Measurements from ENCODE around the gene CASP8. TPM values are rescaled to one million over a fixed set of nuclear protein-coding genes. Genes with fewer than 3 reads are reported as not detected.

Gene CASP8
- total RNA-seq, 1 donor from 2014 or later, result 12.1 TPM

- ATAC-seq (no peak), DNase-seq (ENCODE audit: low spot score) (no peak)
Measured at GRCh38 chr2:201237486-201238123, 22.7 kb upstream of the CASP8 start.

GRCh38 chr2:201239167-201239935 is 21.0 kb upstream of the CASP8 start:
- peak; percentile 94 for ATAC-seq

More at GRCh38 chr2:201237486-201238123, 22.7 kb upstream of the CASP8 start:
- intact Hi-C loops (cut with DNase I), result loop anchor here (10.0 kb wide), 1 partner anchor 127 kb away; no protein-coding TSS in a partner anchor

GRCh38 chr2:201242571-201243277 is 17.6 kb upstream of the CASP8 start:
- ATAC-seq (no peak), DNase-seq (ENCODE audit: low spot score) (no peak)
- intact Hi-C loops (cut with DNase I), result no loop called here

More at GRCh38 chr2:201239167-201239935, 21.0 kb upstream of the CASP8 start:
- DNase-seq (ENCODE audit: low spot score), result peak; percentile 83
- intact Hi-C loops (cut with DNase I), result loop anchor here (10.0 kb wide), 1 partner anchor 125 kb away; no protein-coding TSS in a partner anchor

- intact Hi-C loops (cut with DNase I), result no loop called here
- DNase-seq (ENCODE audit: low spot score) (no peak), ATAC-seq (no peak)
Measured at GRCh38 chr2:201244829-201245228, 15.5 kb upstream of the CASP8 start.

- ATAC-seq (peak; percentile 57), DNase-seq (ENCODE audit: low spot score) (no peak)
Measured at GRCh38 chr2:201246280-201246679, 14.1 kb upstream of the CASP8 start.

GRCh38 chr2:201248288-201248844 is 12.0 kb upstream of the CASP8 start:
- no peak for ATAC-seq
- intact Hi-C loops (cut with DNase I), result no loop called here

More at GRCh38 chr2:201246280-201246679, 14.1 kb upstream of the CASP8 start:
- intact Hi-C loops (cut with DNase I), result no loop called here

GRCh38 chr2:201249889-201250288 is 10.4 kb upstream of the CASP8 start:
- DNase-seq (ENCODE audit: low spot score), result no peak
- intact Hi-C loops (cut with DNase I), result no loop called here
- no peak for ATAC-seq

More at GRCh38 chr2:201248288-201248844, 12.0 kb upstream of the CASP8 start:
- DNase-seq (ENCODE audit: low spot score), result no peak

- no peak for DNase-seq (ENCODE audit: low spot score)
- intact Hi-C loops (cut with DNase I), result no loop called here
- ATAC-seq, result no peak
Measured at GRCh38 chr2:201250741-201251140, 9.6 kb upstream of the CASP8 start.

GRCh38 chr2:201254081-201254730 is 6.1 kb upstream of the CASP8 start:
- ATAC-seq (no peak), DNase-seq (ENCODE audit: low spot score) (no peak)
- intact Hi-C loops (cut with DNase I), result no loop called here

- no peak for DNase-seq (ENCODE audit: low spot score)
- no peak for ATAC-seq
- intact Hi-C loops (cut with DNase I), result no loop called here
Measured at GRCh38 chr2:201255408-201256033, 4.8 kb upstream of the CASP8 start.

GRCh38 chr2:201256082-201256481 is 4.3 kb upstream of the CASP8 start:
- intact Hi-C loops (cut with DNase I), result no loop called here
- no peak for ATAC-seq

GRCh38 chr2:201257381-201257955 is 2.9 kb upstream of the CASP8 start:
- ATAC-seq, result peak; percentile 66
- intact Hi-C loops (cut with DNase I), result no loop called here

More at GRCh38 chr2:201256082-201256481, 4.3 kb upstream of the CASP8 start:
- no peak for DNase-seq (ENCODE audit: low spot score)

GRCh38 chr2:201257956-201258665 is 2.2 kb upstream of the CASP8 start:
- ATAC-seq (peak; percentile 81), DNase-seq (ENCODE audit: low spot score) (peak; percentile 72)
- intact Hi-C loops (cut with DNase I), result no loop called here

More at GRCh38 chr2:201257381-201257955, 2.9 kb upstream of the CASP8 start:
- DNase-seq (ENCODE audit: low spot score), result no peak

GRCh38 chr2:201258666-201259615 is 1.4 kb upstream of the CASP8 start:
- DNase-seq (ENCODE audit: low spot score) (no peak), ATAC-seq (no peak)
- intact Hi-C loops (cut with DNase I), result no loop called here

- intact Hi-C loops (cut with DNase I), result no loop called here
- no peak for DNase-seq (ENCODE audit: low spot score)
- no peak for ATAC-seq
Measured at GRCh38 chr2:201261471-201261870, 1.1 kb downstream of the CASP8 start.

- ATAC-seq, result no peak
- no peak for DNase-seq (ENCODE audit: low spot score)
- intact Hi-C loops (cut with DNase I), result no loop called here
Measured at GRCh38 chr2:201261906-201262305, 1.6 kb downstream of the CASP8 start.

Data from sciatic nerve (tissue), 2 donors.